ENCODE results near the gene FLVCR2.

GRCh38 chr14:75655235-75655634 is 76.8 kb downstream of the FLVCR2 start:
- TF ChIP-seq POLR2AphosphoS5 (IDR thresholded peaks at IDR 0.05; ENCODE audit: low read depth) (no peak), SPI1 (IDR thresholded peaks at IDR 0.05; ENCODE audit: borderline replicate concordance, low read depth) (no peak), GABPA (IDR thresholded peaks at IDR 0.05; ENCODE audit: low read depth) (no peak)

Measured in HL-60 (cell line).